HG03045 (cell line): ENCODE results near the gene MLN.

Experiments used
- ATAC-seq: cut with Tn5 transposase; IDR thresholded peaks from one replicate; pipeline ENCODE4 v1.9.1; 2021; ENCODE audit warnings: mild to moderate bottlenecking, moderate library complexity; ENCODE audit not compliant: unreplicated experiment

The MLN gene

GRCh38 chr6:33816911-33817310 is 13.1 kb upstream of the MLN start:
- ATAC-seq = no peak

GRCh38 chr6:33815854-33816253 is 12.1 kb upstream of the MLN start:
- ATAC-seq = no peak

DNA sequence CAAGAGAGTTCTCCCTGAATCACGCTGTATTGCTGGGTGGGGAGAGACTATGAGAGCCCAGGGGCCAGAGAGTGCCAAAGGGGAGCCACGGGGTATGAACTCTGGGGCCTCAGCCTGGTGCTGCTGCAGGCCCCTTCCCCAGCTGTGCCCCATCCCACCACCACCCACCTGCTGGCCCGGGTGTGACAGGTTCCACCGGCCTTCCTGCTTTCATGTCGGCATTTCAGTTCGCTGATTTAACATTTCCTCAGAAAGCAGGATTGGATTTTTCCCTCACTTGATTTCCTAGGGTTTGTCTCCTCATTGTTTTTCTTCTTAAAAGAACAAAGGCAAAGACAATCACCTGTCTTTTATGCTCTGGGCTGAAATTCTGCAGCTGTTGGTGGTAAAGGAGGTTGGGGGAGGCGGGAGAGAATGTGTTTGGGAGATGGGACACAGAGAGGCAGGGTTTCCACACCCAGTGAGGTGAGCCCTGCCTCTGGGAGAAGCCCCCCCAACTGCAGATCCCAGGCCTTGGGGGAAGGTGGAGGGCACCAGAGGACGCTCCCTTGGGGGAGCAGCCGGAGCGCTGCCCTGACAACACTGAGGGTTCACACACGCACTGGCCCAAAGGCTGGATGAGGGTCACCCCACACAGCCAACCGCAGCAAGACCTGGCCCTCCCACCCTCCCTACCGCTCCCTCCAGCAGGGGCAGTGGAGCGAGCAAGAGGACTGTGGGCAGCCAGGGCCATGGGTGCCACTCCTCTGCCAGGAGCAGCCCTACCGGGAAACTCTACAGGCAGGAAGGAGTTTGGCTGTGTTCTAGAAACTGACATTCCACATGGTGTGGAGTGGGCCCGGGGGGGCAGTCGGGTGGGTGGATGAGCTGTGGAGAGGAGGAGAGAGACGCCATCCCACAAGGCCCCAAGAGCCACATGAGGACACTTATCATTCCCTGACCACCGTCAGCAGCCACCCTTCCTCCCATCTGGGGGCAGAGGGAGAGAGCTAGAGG is 10.5 kb upstream of the MLN start:
- ATAC-seq = no peak

DNA sequence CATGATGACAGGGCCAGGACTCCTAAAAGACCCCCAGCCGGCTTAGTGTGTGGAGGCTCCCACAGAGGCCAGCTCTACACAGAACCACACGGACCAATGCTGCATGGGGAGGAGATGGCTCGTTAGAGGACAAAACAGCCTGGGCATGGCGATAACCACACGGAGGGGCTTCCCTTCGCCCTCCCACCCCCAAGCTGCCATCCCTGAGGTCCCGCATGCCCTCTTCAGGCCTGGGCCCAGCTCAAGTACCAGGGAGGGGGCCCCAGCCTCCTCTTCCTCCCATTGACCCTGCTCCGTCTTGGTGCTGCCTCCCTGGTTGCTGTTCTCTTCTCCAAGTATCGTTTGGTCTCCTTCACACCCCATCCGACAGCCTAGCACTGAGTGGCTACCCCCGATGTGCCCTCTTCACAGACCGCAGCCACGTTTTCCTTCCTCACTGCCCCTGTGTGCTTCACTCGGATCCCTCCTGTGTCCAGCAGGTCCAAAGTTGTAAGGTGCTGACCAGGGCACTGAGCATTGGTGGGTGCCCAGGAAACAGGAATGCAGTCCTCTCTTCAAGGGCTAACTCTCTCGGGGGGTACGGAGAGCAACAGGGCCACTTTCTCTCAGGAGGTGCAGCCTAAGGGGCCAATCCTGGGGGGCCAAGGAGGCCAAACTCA is 9.6 kb upstream of the MLN start:
- ATAC-seq = no peak

- no peak for ATAC-seq
These were observed 8.9 kb upstream of the MLN start for GRCh38 chr6:33812669-33813068.

GRCh38 chr6:33809594-33809993 is 5.8 kb upstream of the MLN start:
- ATAC-seq = no peak

- ATAC-seq = no peak
These were observed 4.9 kb upstream of the MLN start for GRCh38 chr6:33808641-33809180.

DNA sequence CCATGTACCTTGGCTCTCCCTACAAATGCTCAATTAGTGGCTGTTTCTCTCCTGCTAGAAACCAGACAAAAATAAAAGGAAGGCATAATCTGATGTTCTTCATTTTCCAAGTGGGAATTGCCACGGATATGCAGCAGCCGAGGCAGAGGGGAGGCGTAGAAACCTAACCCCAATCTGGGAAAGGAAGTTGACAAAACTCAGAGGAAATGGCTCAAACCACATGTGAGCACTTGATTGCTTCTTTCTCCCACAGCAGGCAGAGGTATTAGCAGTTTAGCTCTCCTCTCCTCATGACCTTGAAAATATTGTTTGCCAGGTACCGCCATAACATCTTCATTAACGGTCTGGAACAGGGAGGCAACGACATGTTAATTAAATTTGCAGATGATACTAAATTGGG is 3.8 kb upstream of the MLN start:
- ATAC-seq = no peak

GRCh38 chr6:33806841-33807240 is 3.0 kb upstream of the MLN start:
- no peak for ATAC-seq

- ATAC-seq = no peak
These were observed 1.4 kb downstream of the MLN start for GRCh38 chr6:33802186-33802958.

DNA sequence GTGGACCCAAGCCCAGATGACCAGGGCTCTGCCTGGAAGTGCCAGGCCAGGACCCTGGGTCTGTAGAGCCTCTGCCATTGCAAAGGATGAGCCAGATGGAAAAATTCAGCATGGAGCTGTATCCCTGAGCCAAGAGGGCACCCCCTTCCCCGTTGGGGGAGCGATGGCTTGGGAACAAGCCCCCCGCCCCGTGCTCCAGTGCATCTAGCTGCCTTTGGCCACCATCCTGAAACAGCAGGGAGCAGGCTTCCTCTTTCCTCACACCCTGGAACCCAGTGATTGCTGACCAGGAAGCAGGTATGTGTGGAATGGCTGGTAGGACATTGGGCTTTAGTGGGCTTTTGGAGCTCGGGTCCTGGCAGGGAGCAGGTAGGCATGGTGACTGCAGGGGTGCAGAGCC is 2.2 kb downstream of the MLN start:
- no peak for ATAC-seq

DNA sequence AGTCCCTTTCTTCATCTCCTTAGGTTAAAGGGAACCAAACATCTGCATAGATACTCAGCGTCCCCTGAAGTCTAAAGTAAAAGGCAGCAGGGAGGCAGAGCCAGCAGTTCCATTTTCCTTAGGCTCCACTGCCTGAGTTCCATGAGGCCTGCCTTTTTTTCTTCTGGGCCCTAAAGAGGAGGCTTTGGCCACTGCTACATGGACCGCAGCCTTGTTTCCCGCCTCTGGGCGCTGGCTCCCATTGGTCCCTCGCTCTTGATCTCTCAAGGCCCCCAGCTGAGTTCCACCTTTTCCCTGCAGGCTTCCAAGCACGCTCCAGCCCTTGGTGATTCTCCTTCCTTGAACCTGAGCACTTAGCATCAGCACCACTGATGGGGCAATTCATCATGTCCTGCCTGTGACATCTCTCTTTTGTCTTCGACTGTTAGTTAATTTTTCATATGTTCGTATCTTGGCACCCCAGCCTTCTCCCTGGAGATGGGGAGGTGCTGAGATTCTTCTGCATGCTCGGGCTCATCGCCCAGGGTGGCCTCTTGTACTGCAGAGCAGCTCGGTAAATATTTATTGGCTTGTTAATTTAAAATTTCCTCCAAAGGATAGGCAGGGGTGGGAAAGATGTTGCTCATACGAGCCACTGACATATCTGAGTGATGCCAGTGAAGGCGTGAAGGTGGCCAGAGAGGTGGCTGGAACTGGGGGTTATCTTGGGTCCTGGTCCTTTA is 3.4 kb downstream of the MLN start:
- ATAC-seq = no peak

GRCh38 chr6:33799454-33800113 is 4.2 kb downstream of the MLN start:
- no peak for ATAC-seq

- no peak for ATAC-seq
These were observed 5.4 kb downstream of the MLN start for GRCh38 chr6:33798343-33798848.

GRCh38 chr6:33797626-33798342 is 6.0 kb downstream of the MLN start:
- ATAC-seq = no peak

GRCh38 chr6:33794910-33795623 is 8.7 kb downstream of the MLN start:
- no peak for ATAC-seq

- no peak for ATAC-seq
These were observed 10.8 kb downstream of the MLN start for GRCh38 chr6:33792981-33793380.

- no peak for ATAC-seq
These were observed 12.2 kb downstream of the MLN start for GRCh38 chr6:33791620-33792019.
